ENCODE measurements around the gene IGF2BP2. TPM values are rescaled to one million over a fixed set of nuclear protein-coding genes. Genes with fewer than 3 reads are reported as not detected.

Gene IGF2BP2
- total RNA-seq, 1 experiment from 2014 or later, result 135 TPM

GRCh38 chr3:185831990-185832389, 7.1 kb upstream of the IGF2BP2 start:
- no peak overlapping the region for H3K4me2 ChIP-seq (ENCODE audit: low read length)
- H3K9me3 ChIP-seq (ENCODE audit: control insufficient read depth in 1 of 2, insufficient read depth in 1 of 2, low read depth in 1 of 2, low read length in 2 of 2), result no peaks in the 10 kb centered on the region
- no peak for TF ChIP-seq ZFX (IDR thresholded peaks at IDR 0.05)
- H3K9me2 ChIP-seq (ENCODE audit: insufficient read depth), result no peaks in the 10 kb centered on the region
- no TSS peak for BruUV-seq (replicated peaks)
- no peaks in the 10 kb centered on the region for H3K4me1 ChIP-seq (ENCODE audit: control insufficient read depth in 1 of 2, insufficient read depth in 2 of 2, low read length in 2 of 2)
- H3K27me3 ChIP-seq (ENCODE audit: insufficient read depth, low read length), result no peaks in the 10 kb centered on the region
- H4K20me1 ChIP-seq (ENCODE audit: insufficient read depth), result no peaks in the 10 kb centered on the region
- no peak overlapping the region for H2AFZ ChIP-seq (ENCODE audit: low read depth, low read length, poor library complexity, severe bottlenecking)
- H3K9ac ChIP-seq (ENCODE audit: low read length), result no peak overlapping the region
- ChIA-PET CTCF (no interaction called here), POLR2A (no interaction called here), RAD21 (ENCODE audit: low non-redundant PET in 1 of 2, low total read pairs in 2 of 2, uncharacterized antibody in 2 of 2, unreplicated experiment in 2 of 2) (no interaction called here)
- no peaks in the 10 kb centered on the region for H3K79me2 ChIP-seq (ENCODE audit: insufficient read depth, low read length)
- no peak overlapping the region for H3K27ac ChIP-seq (ENCODE audit: low read depth, low read length)
- DNase-seq (ENCODE audit: low read depth, low spot score), result no peak
- intact Hi-C loops (cut with micrococcal nuclease), result no loop called here
- no peak overlapping the region for H3K4me3 ChIP-seq (replicated peaks in 1 of 2; ENCODE audit: low read depth in 1 of 2, low read length in 2 of 2)
- ATAC-seq, result no peak
- no peaks in the 10 kb centered on the region for H3K36me3 ChIP-seq (ENCODE audit: control insufficient read depth in 1 of 2, insufficient read depth in 2 of 2, low read length in 2 of 2)

DNA sequence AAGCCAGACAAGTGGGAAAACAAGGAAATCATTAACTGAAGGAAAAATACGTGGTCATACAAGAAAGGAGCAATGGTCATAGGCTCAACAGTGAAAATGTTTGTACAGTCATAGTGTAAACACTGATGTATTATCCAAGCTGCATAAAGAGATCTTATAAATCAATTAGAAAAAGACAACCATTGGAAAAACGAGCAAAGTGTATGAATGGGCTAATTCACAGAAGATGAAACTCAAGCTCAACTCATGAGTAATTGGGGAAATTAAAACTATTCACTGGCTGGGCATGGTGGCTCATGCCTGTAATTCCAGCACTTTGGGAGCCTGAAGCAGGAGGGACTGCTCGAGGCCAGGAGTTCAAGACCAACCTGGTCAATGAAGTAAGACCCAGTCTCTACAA, 6.4 kb upstream of the IGF2BP2 start:
- Histone ChIP-seq H3K9me3 (ENCODE audit: control insufficient read depth in 1 of 2, insufficient read depth in 1 of 2, low read depth in 1 of 2, low read length in 2 of 2) (no peaks in the 10 kb centered on the region), H3K4me1 (ENCODE audit: control insufficient read depth in 1 of 2, insufficient read depth in 2 of 2, low read length in 2 of 2) (peaks cover 1 to 2% of the 10 kb centered on the region in 2 experiments; a peak in 2 of 4 replicates), H3K4me3 (replicated peaks in 1 of 2; ENCODE audit: low read depth in 1 of 2, low read length in 2 of 2) (no peak overlapping the region), H2AFZ (ENCODE audit: low read depth, low read length, poor library complexity, severe bottlenecking) (no peak overlapping the region), H3K79me2 (ENCODE audit: insufficient read depth, low read length) (no peaks in the 10 kb centered on the region; the same call in 1 of the 2 replicates), H3K9ac (ENCODE audit: low read length) (no peak overlapping the region), H3K36me3 (ENCODE audit: control insufficient read depth in 1 of 2, insufficient read depth in 2 of 2, low read length in 2 of 2) (no peaks in the 10 kb centered on the region), H3K27ac (ENCODE audit: low read depth, low read length) (no peak overlapping the region), H3K27me3 (ENCODE audit: insufficient read depth, low read length) (no peaks in the 10 kb centered on the region), H3K4me2 (ENCODE audit: low read length) (no peak overlapping the region), H3K9me2 (ENCODE audit: insufficient read depth) (no peaks in the 10 kb centered on the region), H4K20me1 (ENCODE audit: insufficient read depth) (no peaks in the 10 kb centered on the region)
- ChIA-PET POLR2A (no interaction called here), CTCF (no interaction called here), RAD21 (ENCODE audit: low non-redundant PET in 1 of 2, low total read pairs in 2 of 2, uncharacterized antibody in 2 of 2, unreplicated experiment in 2 of 2) (no interaction called here)
- no peak for TF ChIP-seq ATF3 (IDR thresholded peaks at IDR 0.05)
- TF ChIP-seq EZH2 (IDR thresholded peaks at IDR 0.05), result no peak
- ATAC-seq (no peak), DNase-seq (ENCODE audit: low read depth, low spot score) (no peak)
- intact Hi-C loops (cut with micrococcal nuclease), result no loop called here
- no TSS peak for BruUV-seq (replicated peaks)

Measured in HCT116 (cell line).